ENCODE results near the gene KCNG2. TPM values are rescaled to one million over a fixed set of nuclear protein-coding genes. Genes with fewer than 3 reads are reported as not detected.

Gene KCNG2
- total and polyA plus RNA-seq, 2 of the 8 experiments (the other 6 are each of a cell fraction or from before 2014, with no cell fraction given) = 0.19 to 0.74 TPM

DNA sequence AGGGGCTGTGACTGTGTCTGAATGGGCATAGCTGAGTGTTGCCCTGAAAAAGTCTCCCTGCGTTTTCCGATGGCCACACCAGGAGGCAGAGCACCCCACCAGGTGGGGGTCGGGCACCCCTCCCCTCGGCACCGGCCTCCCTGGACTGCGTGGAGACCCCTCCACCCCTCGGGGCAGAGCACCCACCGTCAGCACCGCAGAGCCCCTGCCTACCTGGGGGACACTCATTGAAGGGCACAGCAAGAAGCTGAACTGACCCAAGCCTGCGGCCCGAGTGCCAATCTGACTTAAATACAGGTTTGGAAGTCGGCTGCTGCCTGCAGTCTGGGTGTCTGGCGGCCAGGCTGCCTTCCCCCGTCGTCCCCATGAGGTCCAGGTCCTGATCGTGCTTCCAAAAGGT lies 69.9 kb downstream of the KCNG2 start:
- Histone ChIP-seq H3K36me3 (ENCODE audit: control insufficient read depth in 2 of 4, insufficient read depth in 4 of 4, low read length in 3 of 4) (no peaks in the 10 kb centered on the region), H3K56ac (replicated peaks; ENCODE audit: insufficient read length, low read depth, low read length) (no peak overlapping the region), H3K23ac (ENCODE audit: insufficient read length) (no peak overlapping the region), H3K79me2 (ENCODE audit: control insufficient read depth in 1 of 2, insufficient read depth in 2 of 2, low read length in 2 of 2) (no peaks in the 10 kb centered on the region), H4K20me1 (replicated peaks in 1 of 2; ENCODE audit: control insufficient read depth in 1 of 2, insufficient read depth in 2 of 2, low read length in 2 of 2) (no peaks in the 10 kb centered on the region), H3K4me3 (ENCODE audit: extremely low read depth in 1 of 4, insufficient read depth in 2 of 4, low read depth in 3 of 4, low read length in 4 of 4) (no peak overlapping the region), H3K79me1 (ENCODE audit: low read depth, low read length) (no peaks in the 10 kb centered on the region), H2BK12ac (ENCODE audit: low read depth, low read length) (no peak overlapping the region), H3K18ac (ENCODE audit: extremely low read depth, low read length) (no peak overlapping the region), H2BK120ac (replicated peaks; ENCODE audit: low read depth, low read length) (no peak overlapping the region), H2BK5ac (ENCODE audit: low read depth, low read length) (no peak overlapping the region), H2BK15ac (ENCODE audit: low read length) (no peak overlapping the region), H2BK20ac (ENCODE audit: low read length) (no peak overlapping the region), H4K8ac (ENCODE audit: extremely low read depth, insufficient read depth, low read length) (no peak overlapping the region; the same call in 1 of the 2 replicates), H3K27ac (ENCODE audit: low read depth, low read length) (no peak overlapping the region), H3K27me3 (replicated peaks in 1 of 4; ENCODE audit: control insufficient read depth in 3 of 4, extremely low read depth in 1 of 4, insufficient read depth in 3 of 4, low read length in 3 of 4) (no peaks in the 10 kb centered on the region), H2AFZ (ENCODE audit: low read length) (no peak overlapping the region), H4K5ac (ENCODE audit: insufficient read length, low read depth, low read length) (no peak overlapping the region), H3K14ac (ENCODE audit: insufficient read length) (no peak overlapping the region), H3K9me3 (ENCODE audit: insufficient read depth in 2 of 2, low read depth in 1 of 2, low read length in 1 of 2) (no peaks in the 10 kb centered on the region), H3K4ac (replicated peaks; ENCODE audit: insufficient read length, low read depth, low read length) (no peak overlapping the region), H4K91ac (replicated peaks; ENCODE audit: insufficient read length, low read length) (no peak overlapping the region), H3K9ac (replicated peaks in 1 of 4; ENCODE audit: extremely low read depth in 1 of 4, low read depth in 3 of 4, low read length in 3 of 4) (no peak overlapping the region), H3K23me2 (ENCODE audit: low read depth, low read length) (peaks cover 9% of the 10 kb centered on the region; the same call in 1 of the 2 replicates), H2AK5ac (ENCODE audit: low read depth, low read length) (no peak overlapping the region), H3K4me2 (ENCODE audit: insufficient read depth in 1 of 2, low read depth in 2 of 2, low read length in 2 of 2) (no peak overlapping the region), H3K4me1 (replicated peaks in 1 of 4; ENCODE audit: control insufficient read depth in 3 of 4, insufficient read depth in 4 of 4, low read length in 3 of 4) (no peaks in the 10 kb centered on the region)
- ChIA-PET POLR2A (ENCODE audit: partially characterized antibody) (no interaction called here), CTCF (ENCODE audit: partially characterized antibody) (interaction anchor here (0.7 kb wide), 1 partner anchor 290 kb away, joined by 3 read pairs; no protein-coding TSS in a partner anchor)
- WGBS, 2 experiments (ENCODE audit: extremely low coverage in 1 of 2, insufficient coverage in 1 of 2, insufficient read length in 1 of 2, insufficient replicate concordance in 2 of 2, low coverage in 1 of 2, low lambda C conversion rate in 2 of 2, missing lambda C conversion rate in 1 of 2) = 88% methylated on average over 16 of the region's 16 CpGs; no CpG with 5 or more reads in 1 of the 2 experiments
- FAIRE-seq (no peak), DNase-seq (ENCODE audit: low read depth in 1 of 2, low spot score in 2 of 2) (no peak)
- no peak for TF ChIP-seq ASH2L (IDR thresholded peaks at IDR 0.05; ENCODE audit: low read length)
- no peak for TF ChIP-seq SAP30 (IDR thresholded peaks at IDR 0.05; ENCODE audit: insufficient read depth, insufficient replicate concordance, low read length)
- no peak for TF ChIP-seq TAF7 (optimal IDR thresholded peaks at IDR 0.05; ENCODE audit: borderline replicate concordance, low read depth, low read length)
- TF ChIP-seq CREB1 (IDR thresholded peaks at IDR 0.05) = no peak
- TF ChIP-seq TEAD4 (IDR thresholded peaks at IDR 0.05; ENCODE audit: low read depth, low read length) = no peak
- TF ChIP-seq FOSL1 (IDR thresholded peaks at IDR 0.05; ENCODE audit: insufficient read depth, low read depth, low read length) = no peak
- TF ChIP-seq HDAC6 (IDR thresholded peaks at IDR 0.05; ENCODE audit: low read depth, low read length) = no peak
- no peak for TF ChIP-seq CHD2 (IDR thresholded peaks at IDR 0.05; ENCODE audit: low read length)
- no peak for TF ChIP-seq NRF1 (IDR thresholded peaks at IDR 0.05; ENCODE audit: low read depth, low read length)
- no peak for TF ChIP-seq YY1 (IDR thresholded peaks at IDR 0.05; ENCODE audit: low read depth, low read length)
- TF ChIP-seq KDM4A (IDR thresholded peaks at IDR 0.05; ENCODE audit: low read depth, low read length, severe bottlenecking) = no peak
- TF ChIP-seq RNF2 (IDR thresholded peaks at IDR 0.05; ENCODE audit: borderline replicate concordance, low read depth, low read length, missing control alignments, poor library complexity, severe bottlenecking) = no peak
- TF ChIP-seq EGR1 (IDR thresholded peaks at IDR 0.05; ENCODE audit: borderline replicate concordance, low read depth, low read length) = no peak
- TF ChIP-seq BRCA1 (IDR thresholded peaks at IDR 0.05; ENCODE audit: low read depth, low read length) = no peak
- TF ChIP-seq TCF12 (IDR thresholded peaks at IDR 0.05; ENCODE audit: low read depth, low read length) = no peak
- no peak for TF ChIP-seq POLR2A (IDR thresholded peaks at IDR 0.05; ENCODE audit: control extremely low read depth in 1 of 2, low read depth in 2 of 2, low read length in 2 of 2)

All from H1 (cell line).